ENCODE data around the gene CCR1. TPM values are rescaled to one million over a fixed set of nuclear protein-coding genes. Genes with fewer than 3 reads are reported as not detected.

Gene CCR1
- total RNA-seq, 1 donor = under 0.01 TPM

- TF ChIP-seq CTCF (IDR thresholded peaks at IDR 0.05; ENCODE audit: insufficient read depth, low read depth, low read length) = no peak
- H3K4me3 ChIP-seq (ENCODE audit: low read depth, low read length) = no peak overlapping the region
- DNase-seq (ENCODE audit: low read depth) = no peak
These were observed 53.8 kb downstream of the CCR1 start for GRCh38 chr3:46154311-46154710.

Other genes starting within 250 kb of the CCR1 start
- 20.6 and 23.7 TPM in 2 replicates for gene FYCO1, start 212.5 kb downstream of the CCR1 start, total RNA-seq
- not detected in 2 replicates for gene XCR1, start 180.8 kb downstream of the CCR1 start, total RNA-seq
- not detected in 2 replicates for gene CCR3, start 34.1 kb upstream of the CCR1 start, total RNA-seq
- gene CCR2, start 145.8 kb upstream of the CCR1 start, total RNA-seq = not detected in 2 replicates
- gene CCR5, start 162.6 kb upstream of the CCR1 start, total RNA-seq = under 0.01 TPM in 1 of 2 replicates, not detected in the other
- gene CCRL2, start 198.9 kb upstream of the CCR1 start, total RNA-seq = 0.64 and 2.2 TPM in 2 replicates